Activated naive CD4-positive, alpha-beta T cell (primary cell): ENCODE data around the gene PARL.

Experiments
- DNase-seq, 4 experiments: peaks; one replicate each; lab custom pipeline; 2025; lab: John Stamatoyannopoulos, UW

The PARL gene

DNA sequence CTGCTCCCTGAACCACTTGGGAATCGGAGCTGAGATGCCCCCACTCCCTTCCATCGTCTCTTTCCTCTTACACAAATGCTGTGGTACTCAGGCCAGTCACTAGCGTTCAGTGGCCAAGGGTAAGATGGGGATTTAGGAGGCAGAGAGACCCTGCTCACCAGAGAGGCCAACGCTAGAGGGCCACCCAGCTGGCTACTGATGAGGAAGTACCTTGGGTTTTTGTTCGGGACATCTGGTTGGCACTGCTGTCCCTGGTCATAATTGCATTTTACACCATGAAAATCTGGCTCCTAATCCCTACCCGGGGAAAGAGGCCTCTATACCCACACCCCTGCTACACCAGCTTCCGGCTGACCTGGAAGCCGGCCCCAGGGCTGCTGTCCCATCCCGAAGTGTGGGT, 67.0 kb downstream of the PARL start:
- no peak for DNase-seq

DNA sequence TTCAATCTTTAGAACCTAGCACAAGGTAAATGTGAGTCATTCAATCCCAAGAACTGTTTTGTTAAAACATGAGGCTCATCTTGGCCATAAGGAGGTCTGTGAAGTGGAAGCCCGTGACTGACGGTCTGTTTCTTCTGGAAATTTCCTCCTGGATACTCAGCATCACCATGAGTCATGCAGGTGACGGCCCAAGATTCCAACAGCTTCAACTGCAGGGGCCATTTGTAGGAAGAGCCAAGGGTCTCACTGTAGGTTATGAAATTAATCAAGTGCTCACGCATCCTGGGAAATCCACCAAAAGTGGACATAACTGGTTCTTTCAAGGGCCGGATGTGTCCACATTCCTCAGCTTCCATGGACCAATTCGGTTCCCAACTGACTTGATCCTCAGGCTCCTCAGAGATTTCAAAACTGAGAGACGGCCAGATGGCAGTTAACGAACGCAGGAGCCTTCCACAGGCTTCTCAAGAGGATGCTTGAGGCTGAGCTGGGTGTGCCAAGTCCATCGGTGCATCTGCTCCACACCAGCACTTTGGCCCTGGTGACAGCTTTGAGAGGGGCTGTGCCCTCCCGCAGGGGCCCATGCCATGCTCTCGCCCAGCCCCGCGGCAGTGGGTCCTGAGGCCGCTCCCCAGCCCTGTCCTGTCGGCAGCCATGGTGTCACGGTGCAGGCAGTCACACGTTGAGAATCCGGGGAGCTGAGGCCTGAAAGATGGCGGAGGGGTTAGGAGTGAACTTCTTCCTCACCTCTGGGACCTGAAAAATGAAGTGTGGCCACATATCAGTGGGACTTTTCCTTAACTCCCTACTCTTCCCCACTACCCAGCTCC, 67.8 kb downstream of the PARL start:
- DNase-seq: no peak

GRCh38 chr3:183815951-183816475, 68.7 kb downstream of the PARL start:
- DNase-seq: no peak

GRCh38 chr3:183815563-183815940, 69.1 kb downstream of the PARL start:
- no peak for DNase-seq

DNA sequence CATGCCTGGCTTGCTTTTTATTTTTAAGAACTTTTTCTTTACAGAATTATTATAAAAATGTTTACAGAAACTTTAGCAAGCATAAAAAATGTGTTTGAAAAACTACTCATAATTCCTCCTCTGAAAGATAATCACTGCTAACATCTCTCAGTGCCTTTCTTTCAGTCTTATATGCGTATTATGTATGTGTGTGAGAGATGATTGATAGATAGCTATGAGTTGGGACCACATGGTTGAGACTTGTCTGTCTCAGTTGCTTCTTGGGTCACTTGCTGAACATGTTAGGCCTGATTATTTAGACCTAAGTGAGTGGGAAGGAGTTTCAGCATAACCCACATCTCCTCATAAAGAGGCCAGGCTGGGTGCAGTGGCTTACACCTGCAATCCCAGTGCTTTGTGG, 70.4 kb downstream of the PARL start:
- no peak for DNase-seq

DNA sequence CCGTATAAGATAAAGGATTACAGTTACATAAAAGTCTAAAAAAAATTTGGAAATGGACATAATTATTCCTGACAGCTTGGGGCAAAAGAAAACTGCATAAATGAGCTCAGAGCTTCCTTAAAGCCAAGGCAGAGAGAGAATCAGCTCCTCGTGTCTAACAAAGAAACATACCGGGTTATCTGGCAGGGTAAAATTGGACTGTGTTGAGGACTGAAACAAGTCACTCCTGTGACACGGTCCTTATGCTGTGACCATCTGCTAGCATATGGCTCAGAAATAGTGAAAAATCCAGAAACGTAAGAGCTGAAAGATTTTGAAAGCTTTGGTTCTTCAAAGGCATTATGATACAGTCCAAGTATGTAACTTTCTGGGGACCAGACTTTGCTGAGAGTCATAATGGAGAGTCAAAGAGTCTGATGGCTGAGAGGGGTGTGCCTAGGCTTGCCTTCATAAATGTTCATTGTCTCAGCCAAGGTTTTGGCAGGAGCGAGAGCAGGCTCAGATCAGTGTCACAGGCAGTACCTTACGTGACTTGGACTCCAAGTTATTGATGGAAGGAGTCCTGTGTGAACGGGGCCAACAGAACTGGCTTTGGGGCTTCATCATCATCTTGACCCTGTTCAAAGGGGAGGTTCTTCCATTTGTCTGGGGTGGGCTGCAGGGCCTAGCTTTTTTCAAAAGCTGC, 71.8 kb downstream of the PARL start:
- DNase-seq: no peak

GRCh38 chr3:183811638-183812037, 73.0 kb downstream of the PARL start:
- DNase-seq: no peak

DNA sequence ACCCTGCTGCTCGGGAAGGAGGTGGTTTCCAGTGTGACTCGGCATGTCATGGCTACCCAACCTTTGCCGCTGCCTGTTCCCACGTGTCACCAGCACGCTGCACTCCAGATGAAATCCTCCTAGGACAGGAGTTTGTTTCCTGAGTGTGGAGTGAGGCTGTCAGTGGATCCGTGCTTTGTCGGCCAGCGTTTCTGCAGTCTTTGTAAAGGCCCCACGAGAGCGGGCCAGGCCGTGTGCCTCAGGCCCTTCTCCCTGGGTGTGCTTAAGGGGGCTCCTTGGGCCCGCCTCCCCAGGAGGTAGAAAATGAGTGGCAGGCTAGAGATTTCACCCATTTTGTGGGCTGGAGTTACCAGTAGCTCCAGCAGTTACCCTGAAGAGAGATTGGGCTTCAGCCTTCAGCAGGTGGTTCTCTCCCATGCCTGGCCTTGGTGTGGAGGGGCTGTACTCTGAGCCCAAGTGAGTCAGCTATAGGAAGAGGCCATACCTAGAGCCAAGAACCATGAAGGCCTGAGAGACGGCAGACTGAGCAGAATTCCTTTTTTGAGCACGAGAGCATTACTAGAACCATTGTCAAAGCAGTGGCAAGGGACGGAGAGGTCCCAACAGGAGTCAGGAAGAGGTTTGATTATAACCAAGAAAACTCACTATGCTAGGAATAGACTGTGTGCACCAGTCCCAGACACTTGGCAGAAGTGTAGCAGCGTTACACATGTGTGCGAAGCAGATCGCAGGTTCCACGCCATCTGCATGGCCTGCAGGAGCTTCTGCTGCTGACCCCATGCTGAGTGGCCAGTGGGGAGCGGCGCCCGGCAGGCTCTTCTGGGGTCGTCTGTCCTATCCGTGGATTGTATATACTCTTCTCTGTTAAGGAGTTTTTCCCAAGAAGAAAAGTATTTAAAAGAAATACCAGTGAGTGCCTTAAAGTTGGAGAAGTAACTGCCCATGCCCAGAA, 73.8 kb downstream of the PARL start:
- no peak for DNase-seq

DNA sequence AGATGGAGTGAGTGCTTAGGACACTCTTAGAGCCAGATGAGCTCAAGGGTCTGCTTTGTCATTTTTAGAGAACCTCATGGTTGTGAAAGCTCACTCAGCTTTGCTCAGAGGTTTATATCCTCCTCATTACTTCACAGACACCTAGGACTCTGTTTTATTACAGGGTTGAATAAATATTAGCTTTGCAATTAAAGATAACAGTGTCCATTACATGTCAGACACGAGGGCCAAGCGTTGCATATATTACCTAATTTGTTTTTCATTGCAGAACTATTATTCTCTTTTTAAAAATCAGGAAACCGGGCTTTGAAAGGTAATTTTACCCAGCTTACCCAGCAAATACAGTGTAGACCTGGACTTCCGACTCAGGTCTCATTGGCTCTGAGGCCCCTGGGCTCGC, 75.4 kb downstream of the PARL start:
- DNase-seq: no peak

- no peak for DNase-seq
Observed at GRCh38 chr3:183808355-183808754, 76.3 kb downstream of the PARL start.

- DNase-seq: no peak
Observed at GRCh38 chr3:183807881-183808280, 76.8 kb downstream of the PARL start.

- no peak for DNase-seq
Observed at GRCh38 chr3:183807209-183807728, 77.4 kb downstream of the PARL start.

- DNase-seq: no peak
Observed at GRCh38 chr3:183802989-183803388, 81.7 kb downstream of the PARL start.

DNA sequence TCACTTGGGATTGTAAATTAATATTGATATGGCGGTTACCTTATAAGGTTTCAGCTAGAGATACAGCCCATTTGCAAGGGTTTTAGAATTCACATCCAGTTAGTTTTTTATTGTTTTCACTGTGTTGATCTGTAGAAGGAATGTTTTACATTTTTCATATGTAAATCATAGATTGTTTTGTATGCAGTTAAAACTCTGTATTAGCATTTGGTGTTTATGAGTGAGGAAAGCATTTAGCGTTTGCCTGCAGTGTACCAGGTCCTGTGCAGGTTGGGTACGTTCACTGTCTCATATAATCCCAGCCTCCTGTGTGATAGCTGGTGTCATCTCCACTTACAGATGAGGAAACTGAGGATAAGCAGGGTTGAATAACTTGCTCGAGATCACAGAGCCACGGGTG, 83.1 kb downstream of the PARL start:
- DNase-seq: no peak

DNA sequence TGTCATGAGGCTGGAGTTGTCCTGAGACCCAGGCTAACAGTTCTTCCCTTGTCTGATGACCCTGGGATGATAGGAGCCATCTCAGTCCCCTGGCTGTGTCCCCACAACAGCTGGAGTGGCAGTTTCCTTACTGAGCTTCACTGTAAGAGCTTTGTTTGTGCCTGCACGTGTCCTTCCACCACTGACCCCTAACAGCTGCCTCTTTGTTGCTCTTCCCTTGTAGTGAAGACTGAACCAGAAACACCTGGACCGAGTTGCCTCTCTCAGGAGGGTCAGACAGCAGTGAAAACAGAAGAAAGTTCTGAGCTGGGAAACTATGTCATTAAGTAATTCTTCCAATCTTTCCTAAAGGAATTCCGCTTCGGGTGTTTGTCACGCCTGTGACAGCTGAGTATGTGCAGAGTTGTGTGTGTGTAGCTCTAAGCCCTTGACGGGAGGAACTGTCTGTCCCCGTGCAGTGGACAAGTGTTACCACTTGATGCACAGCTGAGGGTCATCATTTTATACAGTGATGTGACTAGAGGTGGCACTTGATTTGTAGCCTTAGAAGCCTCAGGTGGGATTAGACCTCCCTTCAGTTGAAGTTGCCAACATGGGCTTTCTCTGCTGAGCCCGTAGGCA, 84.3 kb downstream of the PARL start:
- no peak for DNase-seq

- DNase-seq: no peak
Observed at GRCh38 chr3:183799461-183799860, 85.2 kb downstream of the PARL start.

- no peak for DNase-seq
Observed at GRCh38 chr3:183797996-183798395, 86.7 kb downstream of the PARL start.

GRCh38 chr3:183796372-183796771, 88.3 kb downstream of the PARL start:
- no peak for DNase-seq

DNA sequence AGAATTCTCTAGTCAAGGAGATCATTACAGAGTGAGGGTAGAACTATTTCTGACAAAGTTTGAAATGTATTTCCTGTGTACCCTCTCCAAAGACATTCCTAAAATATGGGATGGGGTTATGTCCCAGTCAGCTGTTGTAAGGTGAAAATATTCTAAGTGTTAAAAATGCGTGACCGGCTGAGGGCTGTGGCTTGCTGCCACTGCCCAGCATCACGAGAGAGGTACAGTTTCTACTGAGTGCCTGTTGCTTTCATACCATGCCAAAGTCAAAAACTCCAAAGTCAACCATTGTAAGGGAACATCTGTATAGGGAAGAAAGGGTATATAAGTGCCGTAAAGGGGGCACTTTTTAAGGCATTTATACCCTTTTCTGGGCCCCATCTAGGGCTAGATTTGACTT, 90.2 kb downstream of the PARL start:
- DNase-seq: no peak

- no peak for DNase-seq
Observed at GRCh38 chr3:183792976-183793375, 91.7 kb downstream of the PARL start.

- DNase-seq: no peak
Observed at GRCh38 chr3:183790700-183791099, 94.0 kb downstream of the PARL start.

- no peak for DNase-seq
Observed at GRCh38 chr3:183789826-183790225, 94.9 kb downstream of the PARL start.
